ENCODE results near the gene SELENOP. TPM values are rescaled to one million over a fixed set of nuclear protein-coding genes. Genes with fewer than 3 reads are reported as not detected.

Gene SELENOP
- total RNA-seq, 1 experiment from 2014 or later: 11.4 TPM

- ATAC-seq (no peak), DNase-seq (ENCODE audit: low read depth, low spot score) (no peak)
- H3K4me2 ChIP-seq (ENCODE audit: low read length): no peak overlapping the region
- no peak overlapping the region for H3K27ac ChIP-seq (ENCODE audit: low read depth, low read length)
- no peaks in the 10 kb centered on the region for H3K4me1 ChIP-seq (ENCODE audit: control insufficient read depth in 1 of 2, insufficient read depth in 2 of 2, low read length in 2 of 2)
- no peaks in the 10 kb centered on the region for H4K20me1 ChIP-seq (ENCODE audit: insufficient read depth)
- no peak overlapping the region for H3K9ac ChIP-seq (ENCODE audit: low read length)
- H2AFZ ChIP-seq (ENCODE audit: low read depth, low read length, poor library complexity, severe bottlenecking): no peak overlapping the region
- no TSS peak for BruUV-seq (replicated peaks)
- TF ChIP-seq ELF1 (IDR thresholded peaks at IDR 0.05; ENCODE audit: borderline replicate concordance, low read depth): no peak
- no peak for TF ChIP-seq EZH2 (IDR thresholded peaks at IDR 0.05)
- TF ChIP-seq CTCF (IDR thresholded peaks at IDR 0.05 in 2 of 3, conservative IDR thresholded peaks at IDR 0.05 in 1 of 3; ENCODE audit: borderline replicate concordance in 1 of 3, insufficient read depth in 1 of 3, low read depth in 2 of 3, low read length in 2 of 3): no peak
- no peak for TF ChIP-seq CEBPB (IDR thresholded peaks at IDR 0.05; ENCODE audit: low read depth)
- no peak for TF ChIP-seq FOSL1 (IDR thresholded peaks at IDR 0.05; ENCODE audit: low read depth)
- no peak for TF ChIP-seq POLR2A (IDR thresholded peaks at IDR 0.05; ENCODE audit: borderline replicate concordance, extremely low read depth, insufficient read depth, insufficient read length)
- no peak for TF ChIP-seq SRF (IDR thresholded peaks at IDR 0.05; ENCODE audit: low read depth)
- no peak for TF ChIP-seq SIN3A (IDR thresholded peaks at IDR 0.05; ENCODE audit: low read depth)
- TF ChIP-seq POLR2AphosphoS5 (IDR thresholded peaks at IDR 0.05; ENCODE audit: low read depth, low read length): no peak
- TF ChIP-seq TCF7L2 (IDR thresholded peaks at IDR 0.05; ENCODE audit: borderline replicate concordance, extremely low read depth, insufficient read depth, insufficient read length): no peak
- TF ChIP-seq YY1 (IDR thresholded peaks at IDR 0.05; ENCODE audit: extremely low read depth, insufficient replicate concordance, low read depth, low read length): no peak
- no peak for TF ChIP-seq EZH2phosphoT487 (IDR thresholded peaks at IDR 0.05; ENCODE audit: borderline replicate concordance)
- no peak for TF ChIP-seq JUND (IDR thresholded peaks at IDR 0.05)
- no peak for TF ChIP-seq EGR1 (IDR thresholded peaks at IDR 0.05; ENCODE audit: low read depth)
- TF ChIP-seq ZNF274 (IDR thresholded peaks at IDR 0.05; ENCODE audit: low read depth, low read length): no peak
- no peak for TF ChIP-seq MAX (IDR thresholded peaks at IDR 0.05)
- TF ChIP-seq RAD21 (IDR thresholded peaks at IDR 0.05; ENCODE audit: low read depth): no peak
- no peak for TF ChIP-seq ATF3 (IDR thresholded peaks at IDR 0.05)
- no peak for TF ChIP-seq ZFX (IDR thresholded peaks at IDR 0.05)
- no peak for TF ChIP-seq SP1 (IDR thresholded peaks at IDR 0.05; ENCODE audit: low read depth)
- RAD21 ChIA-PET (ENCODE audit: low non-redundant PET in 1 of 2, low total read pairs in 2 of 2, uncharacterized antibody in 2 of 2, unreplicated experiment in 2 of 2): no interaction called here
- H3K79me2 ChIP-seq (ENCODE audit: insufficient read depth, low read length): no peaks in the 10 kb centered on the region
- CTCF ChIA-PET: no interaction called here
- POLR2A ChIA-PET: no interaction called here
- no peaks in the 10 kb centered on the region for H3K9me2 ChIP-seq (ENCODE audit: insufficient read depth)
- H3K4me3 ChIP-seq (replicated peaks in 1 of 2; ENCODE audit: low read depth in 1 of 2, low read length in 2 of 2): no peak overlapping the region
- intact Hi-C loops (cut with micrococcal nuclease): no loop called here
- no peaks in the 10 kb centered on the region for H3K27me3 ChIP-seq (ENCODE audit: insufficient read depth, low read length)
- no peaks in the 10 kb centered on the region for H3K36me3 ChIP-seq (ENCODE audit: control insufficient read depth in 1 of 2, insufficient read depth in 2 of 2, low read length in 2 of 2)
- no peaks in the 10 kb centered on the region for H3K9me3 ChIP-seq (ENCODE audit: control insufficient read depth in 1 of 2, insufficient read depth in 1 of 2, low read depth in 1 of 2, low read length in 2 of 2)
Measured at GRCh38 chr5:42828671-42829070, 17.0 kb upstream of the SELENOP start.

Measured in HCT116 (cell line).